Omental fat pad (tissue), 4 donors: ENCODE results near the gene SKA2. TPM values are rescaled to one million over a fixed set of nuclear protein-coding genes. Genes with fewer than 3 reads are reported as not detected.
"Not testable (repeated sequence)": the region's sequence is repeated elsewhere in the genome, so short reads cannot be mapped to it uniquely, and the experiment has no call there.

Experiments used
- ATAC-seq: fragments of 150-250 bp; one replicate; pipeline ENCODE4 v1.9.1; 2016; ENCODE audit warnings: mild to moderate bottlenecking, moderate library complexity; ENCODE audit not compliant: low FRiP score
- DNase-seq: peaks from one replicate; pipeline ENCODE4 v3.0.0-alpha.2; 2019; ENCODE audit warnings: low spot score
- total RNA-seq, 4 donors: library from RNA; depleted of rRNA; stranded (reverse); fragments of >200 nt; gene quantifications; one replicate each; pipeline ENCODE4 v1.1.0, GENCODE V29; 2016
- TF ChIP-seq, protein P1 (sequence below), 3 donors: fragments of 450-650 bp; IDR thresholded peaks; one replicate each; pipeline ENCODE4 v1.5.1; 2016 to 2017; ENCODE audit warnings: antibody characterized with exemption in 3 of 3, mild to moderate bottlenecking in 3 of 3, moderate library complexity in 2 of 3

Gene SKA2
- total RNA-seq, 4 donors from 2014 or later = 11.8 to 28.4 (median 20.2) TPM

DNA sequence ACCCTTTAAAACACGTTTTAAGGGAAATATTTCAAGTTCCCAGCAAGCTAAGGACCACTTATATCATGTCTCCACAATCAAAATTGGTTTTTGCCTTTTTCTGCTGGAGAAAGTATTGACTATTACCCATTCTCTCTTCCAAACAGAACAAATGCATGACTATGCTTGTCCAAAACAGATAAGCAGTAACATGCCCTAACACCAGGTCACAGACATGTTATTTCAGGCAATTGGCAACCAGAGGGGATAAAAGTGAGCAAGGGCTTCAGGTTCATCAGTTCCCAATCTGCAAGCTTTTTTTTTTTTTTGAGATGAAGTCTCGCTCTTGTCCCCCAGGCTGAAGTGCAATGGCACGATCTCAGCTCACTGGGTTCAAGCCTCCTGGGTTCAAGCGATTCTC lies 15.0 kb downstream of the SKA2 start:
- no peak for ATAC-seq
- DNase-seq = no peak
- TF ChIP-seq, protein P1, sequence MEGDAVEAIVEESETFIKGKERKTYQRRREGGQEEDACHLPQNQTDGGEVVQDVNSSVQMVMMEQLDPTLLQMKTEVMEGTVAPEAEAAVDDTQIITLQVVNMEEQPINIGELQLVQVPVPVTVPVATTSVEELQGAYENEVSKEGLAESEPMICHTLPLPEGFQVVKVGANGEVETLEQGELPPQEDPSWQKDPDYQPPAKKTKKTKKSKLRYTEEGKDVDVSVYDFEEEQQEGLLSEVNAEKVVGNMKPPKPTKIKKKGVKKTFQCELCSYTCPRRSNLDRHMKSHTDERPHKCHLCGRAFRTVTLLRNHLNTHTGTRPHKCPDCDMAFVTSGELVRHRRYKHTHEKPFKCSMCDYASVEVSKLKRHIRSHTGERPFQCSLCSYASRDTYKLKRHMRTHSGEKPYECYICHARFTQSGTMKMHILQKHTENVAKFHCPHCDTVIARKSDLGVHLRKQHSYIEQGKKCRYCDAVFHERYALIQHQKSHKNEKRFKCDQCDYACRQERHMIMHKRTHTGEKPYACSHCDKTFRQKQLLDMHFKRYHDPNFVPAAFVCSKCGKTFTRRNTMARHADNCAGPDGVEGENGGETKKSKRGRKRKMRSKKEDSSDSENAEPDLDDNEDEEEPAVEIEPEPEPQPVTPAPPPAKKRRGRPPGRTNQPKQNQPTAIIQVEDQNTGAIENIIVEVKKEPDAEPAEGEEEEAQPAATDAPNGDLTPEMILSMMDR (IDR thresholded peaks at IDR 0.05) = no peak

GRCh38 chr17:59138339-59138738 lies 16.6 kb downstream of the SKA2 start:
- ATAC-seq, DNase-seq: not testable (repeated sequence)

DNA sequence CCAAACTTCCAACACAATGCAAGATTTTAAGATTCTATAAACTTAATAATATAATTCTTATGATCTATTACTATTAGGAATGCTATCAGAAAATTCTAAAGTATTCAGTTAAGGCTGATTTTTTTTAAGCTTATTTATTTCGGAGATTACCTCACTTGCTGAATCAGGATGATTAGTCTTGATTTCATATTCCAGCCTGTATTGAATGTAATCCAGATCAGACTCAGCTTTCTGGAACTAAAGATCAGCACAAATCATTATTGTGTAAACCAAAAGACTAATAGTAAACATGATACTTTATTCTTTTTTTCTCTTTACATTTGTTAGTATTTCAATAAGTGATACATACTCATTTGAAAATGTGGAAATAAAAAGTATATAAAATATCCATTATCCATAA lies 23.9 kb downstream of the SKA2 start:
- ATAC-seq = no peak
- DNase-seq = no peak
- TF ChIP-seq, protein P1 (IDR thresholded peaks at IDR 0.05) = no peak

DNA sequence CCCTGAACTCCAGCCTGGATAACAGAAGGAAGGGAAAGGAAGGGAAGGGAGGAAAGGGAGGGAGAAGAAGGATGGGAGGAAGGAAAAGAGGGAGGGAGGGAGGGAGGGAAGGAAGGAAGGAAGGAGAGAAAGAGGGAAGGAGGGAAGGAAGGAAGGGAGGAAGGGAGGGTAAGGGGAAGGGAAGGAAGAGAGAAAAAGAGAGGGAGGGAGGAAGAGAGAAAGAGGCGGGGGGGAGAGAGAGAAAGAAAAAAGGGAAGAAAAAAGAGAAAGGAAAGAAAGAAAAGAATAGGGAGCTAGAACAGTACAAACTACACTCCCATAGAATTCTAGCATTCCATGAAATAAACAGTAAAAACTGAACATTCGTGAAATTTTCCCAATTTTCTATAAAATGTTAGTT lies 25.2 kb downstream of the SKA2 start:
- TF ChIP-seq, protein P1 (IDR thresholded peaks at IDR 0.05) = no peak
- DNase-seq = no peak
- ATAC-seq = no peak

GRCh38 chr17:59126809-59127417 lies 28.1 kb downstream of the SKA2 start:
- ATAC-seq (no peak), DNase-seq (no peak)
- TF ChIP-seq, protein P1 (IDR thresholded peaks at IDR 0.05) = no peak

DNA sequence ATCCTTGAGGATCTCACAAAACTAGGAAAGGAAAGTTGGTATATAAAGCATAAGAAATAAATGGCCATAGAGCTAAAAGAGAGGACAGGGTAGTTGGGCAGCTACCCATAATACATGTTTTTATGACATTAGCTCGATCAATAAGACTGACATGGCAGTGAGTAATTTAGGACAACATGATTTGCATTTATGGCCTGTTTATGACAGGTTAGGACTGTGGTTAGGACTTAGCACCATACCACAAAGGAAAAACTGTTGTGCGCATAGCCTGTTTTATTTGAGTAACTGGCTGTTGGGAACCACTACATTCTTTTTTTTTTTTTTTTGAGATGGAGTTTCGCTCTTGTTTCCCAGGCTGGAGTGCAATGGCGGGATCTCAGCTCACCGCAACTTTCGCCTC lies 30.3 kb downstream of the SKA2 start:
- no peak for ATAC-seq

GRCh38 chr17:59121901-59122480 lies 33.0 kb downstream of the SKA2 start:
- DNase-seq = no peak
- TF ChIP-seq, protein P1 (IDR thresholded peaks at IDR 0.05) = no peak
- no peak for ATAC-seq

More for the DNA sequence above, 30.3 kb downstream of the SKA2 start:
- TF ChIP-seq, protein P1 (IDR thresholded peaks at IDR 0.05) = no peak
- DNase-seq = no peak
